ENCODE measurements around the gene CRHBP.

Gene CRHBP

DNA sequence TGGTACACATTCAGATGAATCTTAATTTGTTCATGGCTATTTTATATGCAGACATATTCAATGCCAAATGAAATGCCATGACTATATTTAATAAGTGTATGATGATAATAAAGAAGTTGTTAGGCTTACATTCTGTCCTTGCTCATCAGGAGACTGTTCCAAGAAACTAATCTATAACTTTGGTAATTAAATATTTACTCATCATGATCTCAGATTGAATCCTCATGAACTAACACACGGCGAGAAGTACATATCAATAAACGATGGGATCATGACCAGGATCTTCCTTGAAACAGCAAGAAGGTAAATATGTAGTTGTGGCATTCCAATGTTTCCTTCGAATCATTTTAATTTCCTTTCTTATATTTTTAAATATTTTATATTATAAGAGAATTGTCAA, 64.8 kb downstream of the CRHBP start:
- DNase-seq = no peak
